ENCODE results near the gene TMC5.

DNA sequence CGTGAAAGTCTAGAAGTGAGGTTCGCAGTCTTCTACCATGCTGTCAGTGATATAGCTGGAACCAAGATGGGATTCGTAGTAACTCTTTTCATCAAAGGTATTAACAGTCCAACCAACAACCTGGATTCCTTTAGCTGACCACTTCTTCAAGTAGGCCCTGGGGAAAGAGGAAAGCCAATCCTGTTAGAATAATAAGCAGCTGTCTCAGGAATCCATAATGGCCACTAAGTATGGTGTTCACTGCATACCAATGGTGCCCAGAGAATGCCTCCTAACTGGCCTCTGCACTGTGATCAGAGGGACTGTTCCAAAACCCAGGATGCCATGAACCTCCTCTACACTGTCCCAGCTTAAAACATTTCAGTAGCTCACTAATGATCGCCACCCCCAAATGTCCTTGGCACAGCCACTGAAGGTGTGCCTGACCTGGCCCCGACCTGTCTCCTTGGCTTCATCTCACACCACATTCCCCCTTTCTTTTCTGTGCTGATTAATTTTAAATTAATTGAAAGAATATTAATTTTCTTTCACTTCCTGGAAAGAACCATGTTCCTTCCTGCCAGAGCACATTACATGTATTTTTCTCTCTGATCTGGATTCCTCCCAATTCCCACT is 85.9 kb downstream of the TMC5 start:
- TF ChIP-seq GATA2 (IDR thresholded peaks at IDR 0.05; ENCODE audit: low read depth, low read length) (no peak), GATA3 (IDR thresholded peaks at IDR 0.05; ENCODE audit: low read depth, low read length) (no peak)

All from SH-SY5Y (cell line).